Activated CD4-positive, alpha-beta memory T cell treated with anti-CD3 and anti-CD28 coated beads, Interleukin-2, amount 10 ng/mL, durations not matched to agents 7 days and 5 days (primary cell): ENCODE data around the gene CKS2. TPM values are rescaled to one million over a fixed set of nuclear protein-coding genes. Genes with fewer than 3 reads are reported as not detected.
A peak's percentile ranks its signal among the peaks of the same experiment; 100 is the strongest.
"Not testable (repeated sequence)": the region's sequence is repeated elsewhere in the genome, so short reads cannot be mapped to it uniquely, and the experiment has no call there.

Source experiments
- CTCF ChIA-PET: fragments of 350-600 bp; sonication (Branson Sonifier 250); formaldehyde crosslinking; loops from one replicate; lab custom pipeline; 2021; ENCODE audit warnings: antibody characterized with exemption, inconsistent platforms; lab: Charles Lee
- POLR2A ChIA-PET: fragments of 350-600 bp; sonication (Branson Sonifier 250); formaldehyde crosslinking; loops from one replicate; lab custom pipeline; 2021; ENCODE audit warnings: antibody characterized with exemption; lab: Charles Lee
- DNase-seq: peaks from one replicate; pipeline ENCODE4 v3.0.0-alpha.2; 2020
- H3K27ac Mint-ChIP-seq: one replicate; pipeline ENCODE4 v1.8.0; 2021; ENCODE audit warnings: mild to moderate bottlenecking, mixed read lengths
- H3K27me3 Mint-ChIP-seq: one replicate; pipeline ENCODE4 v1.8.0; 2021; ENCODE audit warnings: mixed read lengths
- H3K36me3 Mint-ChIP-seq: one replicate; pipeline ENCODE4 v1.8.0; 2021; ENCODE audit warnings: low read depth, mixed read lengths
- H3K4me1 Mint-ChIP-seq: one replicate; pipeline ENCODE4 v1.8.0; 2021; ENCODE audit warnings: mixed read lengths
- H3K4me3 Mint-ChIP-seq: one replicate; pipeline ENCODE4 v1.8.0; 2021; ENCODE audit warnings: mild to moderate bottlenecking, mixed read lengths
- H3K9me3 Mint-ChIP-seq: one replicate; pipeline ENCODE4 v1.8.0; 2021; ENCODE audit warnings: mixed read lengths
- total RNA-seq, 2 experiments: library from RNA; stranded (reverse); gene quantifications; one replicate each; pipeline ENCODE4 v1.2.3, GENCODE V29; 2021

The CKS2 gene
- total RNA-seq, 2 experiments from 2014 or later: 175 to 180 TPM

- no peak overlapping the region for H3K4me3 Mint-ChIP-seq
- peaks cover 11% of the 10 kb centered on the region for H3K36me3 Mint-ChIP-seq
- H3K9me3 Mint-ChIP-seq: peaks cover 3% of the 10 kb centered on the region
- H3K27me3 Mint-ChIP-seq: peaks cover 18% of the 10 kb centered on the region
- ChIA-PET POLR2A (interaction anchor here (1.3 kb wide), 1 partner anchor 18 kb away, joined by 3 read pairs; no protein-coding TSS in a partner anchor), CTCF (no interaction called here)
- H3K27ac Mint-ChIP-seq: no peak overlapping the region
- no peak for DNase-seq
- H3K4me1 Mint-ChIP-seq: no peaks in the 10 kb centered on the region
These were observed 19.3 kb upstream of the CKS2 start for GRCh38 chr9:89291741-89292140.

DNA sequence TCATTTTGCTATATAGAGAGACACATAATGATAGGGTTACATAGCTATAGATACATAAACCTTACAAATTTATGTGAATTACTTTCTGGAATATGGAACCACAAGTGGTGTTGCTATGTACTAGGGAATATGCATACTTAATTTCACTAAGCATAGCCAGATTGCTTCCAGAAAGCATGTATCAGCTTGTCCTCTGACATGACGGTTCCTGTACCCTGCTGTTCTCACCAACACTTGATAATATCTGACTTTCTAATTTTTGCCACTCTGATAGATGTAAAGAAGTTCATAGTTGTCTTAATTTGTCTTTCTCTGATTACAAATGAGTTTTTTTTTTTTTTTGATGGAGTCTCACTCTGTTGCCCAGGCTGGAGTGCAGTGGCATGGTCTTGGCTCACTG, 18.0 kb upstream of the CKS2 start:
- no peak overlapping the region for H3K4me3 Mint-ChIP-seq
- POLR2A ChIA-PET: interaction anchor here (0.6 kb wide), 1 partner anchor 17 kb away, joined by 3 read pairs; no protein-coding TSS in a partner anchor
- H3K4me1 Mint-ChIP-seq: no peaks in the 10 kb centered on the region
- peaks cover 11% of the 10 kb centered on the region for H3K36me3 Mint-ChIP-seq
- no peak overlapping the region for H3K27ac Mint-ChIP-seq
- CTCF ChIA-PET: no interaction called here
- H3K9me3 Mint-ChIP-seq: peaks cover 3% of the 10 kb centered on the region
- no peak for DNase-seq
- peaks cover 20% of the 10 kb centered on the region for H3K27me3 Mint-ChIP-seq

DNA sequence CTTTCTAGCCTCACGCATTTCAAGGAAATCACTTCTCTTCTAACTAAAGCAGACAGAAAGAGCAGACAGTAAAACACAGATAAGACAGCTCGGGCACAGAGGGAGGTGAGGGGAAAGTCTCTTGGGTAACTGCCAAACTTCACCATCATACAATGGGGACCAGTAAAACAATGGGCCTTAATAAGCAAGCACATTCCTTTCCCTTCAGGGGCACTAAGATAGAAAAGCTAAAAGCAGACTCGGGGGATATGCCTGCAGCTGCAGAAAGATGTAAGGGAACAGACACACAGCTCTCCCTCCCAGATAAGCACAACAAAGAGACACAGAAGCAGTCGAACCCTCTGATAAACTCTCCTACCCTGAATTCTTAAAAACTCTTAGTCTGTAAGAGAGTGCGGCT, 15.6 kb upstream of the CKS2 start:
- no peak for DNase-seq
- Mint-ChIP-seq H3K4me3 (no peak overlapping the region), H3K27me3 (peaks cover 20% of the 10 kb centered on the region), H3K9me3 (peaks cover 3% of the 10 kb centered on the region), H3K4me1 (no peaks in the 10 kb centered on the region), H3K27ac (no peak overlapping the region), H3K36me3 (peaks cover 11% of the 10 kb centered on the region)
- ChIA-PET CTCF (no interaction called here), POLR2A (no interaction called here)

DNA sequence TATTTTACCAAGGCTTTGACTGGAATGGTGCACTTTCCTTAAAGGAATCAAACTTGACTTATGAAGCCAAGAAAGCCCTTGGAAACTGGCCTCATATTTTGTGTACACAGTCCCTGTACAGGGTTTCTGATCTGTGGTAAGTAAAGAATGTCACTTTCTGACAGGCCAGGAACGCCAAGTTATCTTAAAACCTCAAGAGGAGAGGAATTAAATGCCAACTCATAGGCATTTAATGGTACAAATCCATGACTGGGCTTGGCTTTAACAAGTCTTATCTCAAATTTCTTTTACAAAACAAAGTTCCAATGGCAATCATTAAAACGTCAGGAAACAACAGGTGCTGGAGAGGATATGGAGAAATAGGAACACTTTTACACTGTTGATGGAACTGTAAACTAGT, 9.0 kb upstream of the CKS2 start:
- POLR2A ChIA-PET, H3K4me3 Mint-ChIP-seq, H3K9me3 Mint-ChIP-seq, H3K36me3 Mint-ChIP-seq, H3K27ac Mint-ChIP-seq, DNase-seq, H3K4me1 Mint-ChIP-seq, H3K27me3 Mint-ChIP-seq, CTCF ChIA-PET: not testable (repeated sequence)

- ChIA-PET CTCF (no interaction called here), POLR2A (no interaction called here)
- peaks cover 10% of the 10 kb centered on the region for H3K36me3 Mint-ChIP-seq
- no peaks in the 10 kb centered on the region for H3K27me3 Mint-ChIP-seq
- no peak overlapping the region for H3K27ac Mint-ChIP-seq
- DNase-seq: no peak
- no peak overlapping the region for H3K4me3 Mint-ChIP-seq
- H3K4me1 Mint-ChIP-seq: peaks cover 7% of the 10 kb centered on the region
- no peaks in the 10 kb centered on the region for H3K9me3 Mint-ChIP-seq
These were observed 6.8 kb upstream of the CKS2 start for GRCh38 chr9:89304020-89304833.

DNA sequence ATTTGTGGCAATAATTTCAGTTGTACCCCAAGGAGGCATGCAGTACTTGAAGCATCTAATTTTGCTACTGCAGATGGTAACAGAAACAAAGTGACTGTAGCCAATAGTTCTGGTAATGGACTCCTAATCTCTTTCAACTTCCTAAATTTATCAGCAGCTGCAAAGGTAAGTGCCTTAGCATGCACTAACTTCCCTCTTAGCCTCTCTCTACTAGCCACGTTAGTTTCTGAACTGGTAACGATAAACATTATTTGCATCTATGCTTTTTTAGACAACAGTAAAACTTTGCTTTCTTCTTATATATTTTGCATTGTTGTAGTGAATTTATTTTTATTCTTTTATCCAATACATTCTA, 6.2 kb upstream of the CKS2 start:
- Mint-ChIP-seq H3K4me3 (no peak overlapping the region), H3K36me3 (peaks cover 11% of the 10 kb centered on the region), H3K27me3 (no peaks in the 10 kb centered on the region), H3K27ac (no peak overlapping the region), H3K4me1 (peaks cover 12% of the 10 kb centered on the region), H3K9me3 (no peaks in the 10 kb centered on the region)
- no peak for DNase-seq
- CTCF ChIA-PET: no interaction called here
- POLR2A ChIA-PET: no interaction called here

- no peak for DNase-seq
- POLR2A ChIA-PET: no interaction called here
- no peaks in the 10 kb centered on the region for H3K27me3 Mint-ChIP-seq
- H3K4me3 Mint-ChIP-seq: no peak overlapping the region
- H3K36me3 Mint-ChIP-seq: peaks cover 17% of the 10 kb centered on the region
- H3K9me3 Mint-ChIP-seq: no peaks in the 10 kb centered on the region
- CTCF ChIA-PET: no interaction called here
- no peak overlapping the region for H3K27ac Mint-ChIP-seq
- H3K4me1 Mint-ChIP-seq: peaks cover 20% of the 10 kb centered on the region
These were observed 5.1 kb upstream of the CKS2 start for GRCh38 chr9:89305868-89306267.

GRCh38 chr9:89309166-89309565, 1.8 kb upstream of the CKS2 start:
- Mint-ChIP-seq H3K9me3 (no peaks in the 10 kb centered on the region), H3K4me1 (peaks cover 33% of the 10 kb centered on the region), H3K4me3 (peak overlapping the region; percentile 95), H3K36me3 (peaks cover 45% of the 10 kb centered on the region), H3K27ac (peak overlapping the region; percentile 98), H3K27me3 (no peaks in the 10 kb centered on the region)
- CTCF ChIA-PET: interaction anchor here (0.7 to 1.4 kb wide), 2 partner anchors 31 to 875 kb away, joined by 3 to 4 read pairs; no protein-coding TSS in a partner anchor
- POLR2A ChIA-PET: interaction anchor here (1.3 kb wide), 1 partner anchor 214 kb away, joined by 4 read pairs; no protein-coding TSS in a partner anchor
- DNase-seq: no peak

DNA sequence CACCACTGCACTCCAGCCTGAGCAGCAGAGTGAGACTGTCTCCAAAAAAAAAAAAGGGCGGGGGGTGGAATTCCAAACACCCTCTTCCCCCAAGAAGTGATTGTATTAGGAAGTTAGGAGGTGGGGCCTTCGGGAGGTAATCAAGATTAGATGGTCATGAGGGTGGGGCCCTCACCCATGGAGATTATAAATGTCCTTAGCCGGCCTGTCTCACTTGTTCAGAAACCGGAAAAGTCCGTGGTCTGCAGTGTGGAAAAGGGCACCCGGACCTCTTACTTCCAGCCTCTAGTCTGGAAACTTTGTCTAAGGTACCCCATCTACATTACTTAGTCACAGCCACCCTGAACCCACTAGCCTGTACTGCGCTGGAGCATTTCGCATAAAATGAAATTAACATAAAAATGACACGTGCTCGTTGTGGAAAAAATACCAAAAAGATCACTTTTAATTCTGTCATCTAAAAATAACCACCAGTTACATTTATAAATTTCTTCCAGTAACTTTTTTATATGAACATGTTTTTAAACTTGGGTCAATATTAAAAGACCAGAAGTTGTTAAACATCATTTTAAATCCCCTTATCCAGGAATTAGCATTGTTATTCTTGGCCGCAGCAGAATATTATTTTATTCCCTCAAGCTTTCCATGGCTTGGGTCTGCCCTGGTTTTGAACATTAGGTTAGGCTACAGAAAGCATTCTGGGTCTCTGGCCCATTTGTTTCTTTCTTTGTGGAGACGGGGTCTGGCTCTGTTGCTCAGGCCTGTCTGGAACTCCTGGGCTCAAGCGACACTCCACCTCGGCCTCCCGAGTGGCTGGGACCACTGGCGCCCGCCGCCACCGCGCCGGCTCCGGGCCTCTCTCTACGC, 1.2 kb upstream of the CKS2 start:
- CTCF ChIA-PET: interaction anchor here (0.7 to 1.4 kb wide), 2 partner anchors 31 to 874 kb away, joined by 3 to 4 read pairs; no protein-coding TSS in a partner anchor
- no peak for DNase-seq
- Mint-ChIP-seq H3K9me3 (no peaks in the 10 kb centered on the region), H3K27ac (peak overlapping the region; percentile 98), H3K4me1 (peaks cover 40% of the 10 kb centered on the region), H3K4me3 (peak overlapping the region; percentile 95), H3K36me3 (peaks cover 49% of the 10 kb centered on the region), H3K27me3 (no peaks in the 10 kb centered on the region)
- POLR2A ChIA-PET: interaction anchor here (0.8 to 2.7 kb wide), 18 partner anchors 10 to 433 kb away, joined by 3 to 18 read pairs (median 4); partner anchors contain the start of gene SECISBP2

GRCh38 chr9:89311346-89312221, 589 bp downstream of the CKS2 start:
- Mint-ChIP-seq H3K27me3 (no peaks in the 10 kb centered on the region), H3K27ac (peak overlapping the region; percentile 98), H3K4me3 (peak overlapping the region; percentile 95), H3K9me3 (no peaks in the 10 kb centered on the region), H3K4me1 (peaks cover 52% of the 10 kb centered on the region), H3K36me3 (peaks cover 63% of the 10 kb centered on the region)
- no peak for DNase-seq
- ChIA-PET CTCF (no interaction called here), POLR2A (interaction anchor here (0.6 to 2.7 kb wide), 23 partner anchors 10 to 1711 kb away, joined by 3 to 10 read pairs (median 4); partner anchors contain the start of gene GADD45G)

- peaks cover 66% of the 10 kb centered on the region for H3K36me3 Mint-ChIP-seq
- H3K4me1 Mint-ChIP-seq: peaks cover 58% of the 10 kb centered on the region
- ChIA-PET POLR2A (interaction anchor here (0.7 to 2.7 kb wide), 24 partner anchors 10 to 431 kb away, joined by 3 to 10 read pairs (median 4); partner anchors contain the start of gene GADD45G), CTCF (no interaction called here)
- no peaks in the 10 kb centered on the region for H3K9me3 Mint-ChIP-seq
- H3K27ac Mint-ChIP-seq: peak overlapping the region; percentile 98
- peak overlapping the region; percentile 95 for H3K4me3 Mint-ChIP-seq
- peak; percentile 25 for DNase-seq
- H3K27me3 Mint-ChIP-seq: no peaks in the 10 kb centered on the region
These were observed 1.2 kb downstream of the CKS2 start for GRCh38 chr9:89312222-89312571.

DNA sequence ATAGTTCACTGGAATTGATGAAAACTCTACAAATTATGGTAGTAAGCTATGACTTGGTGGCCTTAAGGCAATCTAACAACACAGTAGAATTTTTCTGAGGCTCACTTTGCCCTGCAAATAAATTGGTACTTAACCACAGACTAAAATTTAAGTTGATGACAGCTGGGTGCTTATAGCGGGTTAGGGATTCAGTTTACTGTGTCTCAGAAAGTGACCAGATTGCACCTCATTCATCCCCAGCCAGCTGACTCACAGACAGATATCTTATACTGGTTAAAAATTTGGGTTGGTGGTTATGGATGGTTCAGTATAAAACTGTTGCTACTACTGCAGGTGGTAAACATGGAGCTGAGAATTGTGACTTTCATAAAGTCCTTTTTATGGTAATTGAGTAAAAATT, 2.8 kb downstream of the CKS2 start:
- Mint-ChIP-seq H3K4me1 (peaks cover 64% of the 10 kb centered on the region), H3K27ac (peak overlapping the region; percentile 98), H3K36me3 (peaks cover 71% of the 10 kb centered on the region), H3K27me3 (no peaks in the 10 kb centered on the region), H3K9me3 (no peaks in the 10 kb centered on the region), H3K4me3 (peak overlapping the region; percentile 95)
- ChIA-PET POLR2A (interaction anchor here (0.6 to 1.6 kb wide), 10 partner anchors 12 to 291 kb away, joined by 3 to 9 read pairs (median 3); partner anchors contain the start of gene GADD45G), CTCF (no interaction called here)
- no peak for DNase-seq
